ENCODE measurements around the gene LGR5.

- no peak for TF ChIP-seq KLF15 (CRISPR knock-in tag; IDR thresholded peaks at IDR 0.05; ENCODE audit: borderline replicate concordance)
- no peak for TF ChIP-seq MEIS1 (CRISPR knock-in tag; IDR thresholded peaks at IDR 0.05; ENCODE audit: borderline replicate concordance)
- TF ChIP-seq, protein P1, sequence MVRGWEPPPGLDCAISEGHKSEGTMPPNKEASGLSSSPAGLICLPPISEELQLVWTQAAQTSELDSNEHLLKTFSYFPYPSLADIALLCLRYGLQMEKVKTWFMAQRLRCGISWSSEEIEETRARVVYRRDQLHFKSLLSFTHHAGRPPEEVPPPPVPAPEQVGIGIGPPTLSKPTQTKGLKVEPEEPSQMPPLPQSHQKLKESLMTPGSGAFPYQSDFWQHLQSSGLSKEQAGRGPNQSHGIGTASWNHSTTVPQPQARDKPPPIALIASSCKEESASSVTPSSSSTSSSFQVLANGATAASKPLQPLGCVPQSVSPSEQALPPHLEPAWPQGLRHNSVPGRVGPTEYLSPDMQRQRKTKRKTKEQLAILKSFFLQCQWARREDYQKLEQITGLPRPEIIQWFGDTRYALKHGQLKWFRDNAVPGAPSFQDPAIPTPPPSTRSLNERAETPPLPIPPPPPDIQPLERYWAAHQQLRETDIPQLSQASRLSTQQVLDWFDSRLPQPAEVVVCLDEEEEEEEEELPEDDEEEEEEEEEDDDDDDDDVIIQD (CRISPR knock-in tag; IDR thresholded peaks at IDR 0.05; ENCODE audit: low read depth), result no peak
- TF ChIP-seq NBN (conservative IDR thresholded peaks at IDR 0.05), result no peak
- no peak for TF ChIP-seq CTCF (CRISPR knock-in tag; IDR thresholded peaks at IDR 0.05)
- TF ChIP-seq ZSCAN5A (CRISPR knock-in tag; IDR thresholded peaks at IDR 0.05; ENCODE audit: borderline replicate concordance), result no peak
- TF ChIP-seq PHF8 (CRISPR knock-in tag; IDR thresholded peaks at IDR 0.05), result no peak
- no peak for TF ChIP-seq NFYB (CRISPR knock-in tag; IDR thresholded peaks at IDR 0.05)
- TF ChIP-seq GABPA (IDR thresholded peaks at IDR 0.05; ENCODE audit: low read depth, low read length), result no peak
- no peak for TF ChIP-seq GABPA (CRISPR knock-in tag; IDR thresholded peaks at IDR 0.05; ENCODE audit: low read depth)
- no peak for TF ChIP-seq NFRKB (IDR thresholded peaks at IDR 0.05)
- no peak for TF ChIP-seq NR1H2 (CRISPR knock-in tag; IDR thresholded peaks at IDR 0.05; ENCODE audit: borderline replicate concordance, low read depth)
Measured at GRCh38 chr12:71476513-71476912, 36.9 kb downstream of the LGR5 start.
